NCI-H2227 treated with DMSO at 0.1 percent for 48 hours (cell line): Measurements from ENCODE around the gene C19orf73.
A peak's percentile ranks its signal among the peaks of the same experiment; 100 is the strongest.
"Not testable (repeated sequence)": the region's sequence is repeated elsewhere in the genome, so short reads cannot be mapped to it uniquely, and the experiment has no call there.

Source experiments
- DNase-seq: peaks from one replicate; lab custom pipeline; 2025; lab: John Stamatoyannopoulos, UW

Gene C19orf73

GRCh38 chr19:49148784-49149651 is 30.1 kb upstream of the C19orf73 start:
- DNase-seq: peak; percentile 90

- DNase-seq: no peak
These were observed 29.2 kb upstream of the C19orf73 start for GRCh38 chr19:49148044-49148682.

GRCh38 chr19:49146408-49146770 is 27.4 kb upstream of the C19orf73 start:
- DNase-seq: not testable (repeated sequence)

- DNase-seq: no peak
These were observed 26.8 kb upstream of the C19orf73 start for GRCh38 chr19:49145573-49146407.

- DNase-seq: peak; percentile 44
These were observed 24.0 kb upstream of the C19orf73 start for GRCh38 chr19:49142866-49143335.

GRCh38 chr19:49141352-49141751 is 22.4 kb upstream of the C19orf73 start:
- DNase-seq: no peak

- DNase-seq: no peak
These were observed 22.0 kb upstream of the C19orf73 start for GRCh38 chr19:49140951-49141350.

GRCh38 chr19:49136771-49137171 is 17.8 kb upstream of the C19orf73 start:
- DNase-seq: no peak

GRCh38 chr19:49135686-49136085 is 16.7 kb upstream of the C19orf73 start:
- DNase-seq: no peak

- no peak for DNase-seq
These were observed 14.9 kb upstream of the C19orf73 start for GRCh38 chr19:49133621-49134454.

GRCh38 chr19:49132974-49133609 is 14.1 kb upstream of the C19orf73 start:
- DNase-seq: no peak

GRCh38 chr19:49130325-49130724 is 11.4 kb upstream of the C19orf73 start:
- no peak for DNase-seq

GRCh38 chr19:49129238-49129583 is 10.3 kb upstream of the C19orf73 start:
- DNase-seq: no peak

- DNase-seq: no peak
These were observed 9.7 kb upstream of the C19orf73 start for GRCh38 chr19:49128545-49129237.

GRCh38 chr19:49127674-49128544 is 9.0 kb upstream of the C19orf73 start:
- DNase-seq: peak; percentile 85

- not testable (repeated sequence) for DNase-seq
These were observed 8.3 kb upstream of the C19orf73 start for GRCh38 chr19:49127225-49127624.

- DNase-seq: no peak
These were observed 7.6 kb upstream of the C19orf73 start for GRCh38 chr19:49126575-49126974.

- peak; percentile 51 for DNase-seq
These were observed 6.2 kb upstream of the C19orf73 start for GRCh38 chr19:49125025-49125731.

GRCh38 chr19:49123285-49123684 is 4.3 kb upstream of the C19orf73 start:
- DNase-seq: not testable (repeated sequence)
